ENCODE data around the gene ADH1C. TPM values are rescaled to one million over a fixed set of nuclear protein-coding genes. Genes with fewer than 3 reads are reported as not detected.

The ADH1C gene
- total RNA-seq, 4 donors from 2014 or later, result 0.68 to 1.2 TPM; not detected in 2

GRCh38 chr4:99341426-99341825 lies 11.1 kb downstream of the ADH1C start:
- TF ChIP-seq POLR2A (IDR thresholded peaks at IDR 0.05), result no peak
- TF ChIP-seq CTCF (IDR thresholded peaks at IDR 0.05), result no peak
- 91 to 93% methylated on average over 1 of the region's 1 CpG for WGBS, 2 donors
- no peak overlapping the region for H3K4me3 ChIP-seq (ENCODE audit: low read depth, poor library complexity, severe bottlenecking)
- intact Hi-C loops (cut with DNase I; ENCODE audit: low total_unique reads), result no loop called here
- no peak for DNase-seq (ENCODE audit: low spot score in 2 of 2)

GRCh38 chr4:99339172-99339571 lies 13.4 kb downstream of the ADH1C start:
- TF ChIP-seq CTCF (IDR thresholded peaks at IDR 0.05) (no peak), POLR2A (IDR thresholded peaks at IDR 0.05) (no peak)
- no peak for DNase-seq (ENCODE audit: low spot score in 2 of 2)
- 78 to 92% methylated on average over 3 of the region's 3 CpGs for WGBS, 2 donors
- intact Hi-C loops (cut with DNase I; ENCODE audit: low total_unique reads), result no loop called here
- H3K4me3 ChIP-seq (ENCODE audit: low read depth, poor library complexity, severe bottlenecking), result no peak overlapping the region

DNA sequence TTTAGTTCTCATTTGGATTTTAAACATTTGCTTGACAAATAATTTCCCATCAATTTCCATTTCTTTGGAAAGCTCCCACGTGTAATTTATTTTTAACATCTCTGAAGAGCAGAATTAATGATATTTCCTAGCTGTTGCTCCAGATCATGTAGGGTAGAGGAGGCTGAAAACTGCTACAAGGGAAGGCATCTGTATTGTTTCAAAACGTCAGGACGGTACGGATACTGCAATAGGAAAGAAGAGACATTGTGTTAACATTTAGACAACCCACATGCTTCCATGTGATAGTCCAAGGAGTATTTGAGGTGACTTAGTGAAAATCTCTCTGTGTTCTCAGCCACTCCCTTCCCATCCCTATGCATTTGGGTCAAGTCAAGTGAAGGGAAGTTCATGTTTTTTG lies 16.0 kb downstream of the ADH1C start:
- WGBS, 2 donors, result 71 to 73% methylated on average over 4 of the region's 4 CpGs
- intact Hi-C loops (cut with DNase I; ENCODE audit: low total_unique reads), result no loop called here

GRCh38 chr4:99334880-99335279 lies 17.7 kb downstream of the ADH1C start:
- intact Hi-C loops (cut with DNase I; ENCODE audit: low total_unique reads), result no loop called here

More for the DNA sequence above, 16.0 kb downstream of the ADH1C start:
- H3K4me3 ChIP-seq (ENCODE audit: low read depth, poor library complexity, severe bottlenecking), result no peak overlapping the region
- no peak for DNase-seq (ENCODE audit: low spot score in 2 of 2)
- TF ChIP-seq POLR2A (IDR thresholded peaks at IDR 0.05), result no peak
- TF ChIP-seq CTCF (IDR thresholded peaks at IDR 0.05), result no peak

GRCh38 chr4:99330648-99331047 lies 21.9 kb downstream of the ADH1C start:
- WGBS, 2 donors, result 90 to 91% methylated on average over 3 of the region's 3 CpGs
- intact Hi-C loops (cut with DNase I; ENCODE audit: low total_unique reads), result no loop called here
- no peak overlapping the region for H3K4me3 ChIP-seq (ENCODE audit: low read depth, poor library complexity, severe bottlenecking)
- TF ChIP-seq CTCF (IDR thresholded peaks at IDR 0.05), result no peak
- TF ChIP-seq POLR2A (IDR thresholded peaks at IDR 0.05), result no peak
- no peak for DNase-seq (ENCODE audit: low spot score in 2 of 2)

More at GRCh38 chr4:99334880-99335279, 17.7 kb downstream of the ADH1C start:
- 68 to 83% methylated on average over 1 of the region's 1 CpG for WGBS, 2 donors
- no peak for DNase-seq (ENCODE audit: low spot score in 2 of 2)
- TF ChIP-seq POLR2A (IDR thresholded peaks at IDR 0.05) (no peak), CTCF (IDR thresholded peaks at IDR 0.05) (no peak)
- no peak overlapping the region for H3K4me3 ChIP-seq (ENCODE audit: low read depth, poor library complexity, severe bottlenecking)

- no peak for DNase-seq (ENCODE audit: low spot score in 2 of 2)
- no peak overlapping the region for H3K4me3 ChIP-seq (ENCODE audit: low read depth, poor library complexity, severe bottlenecking)
- TF ChIP-seq CTCF (IDR thresholded peaks at IDR 0.05), result no peak
- no peak for TF ChIP-seq POLR2A (IDR thresholded peaks at IDR 0.05)
- WGBS, 2 donors, result 70 to 73% methylated on average over 2 of the region's 2 CpGs
- intact Hi-C loops (cut with DNase I; ENCODE audit: low total_unique reads), result no loop called here
These were observed 22.7 kb downstream of the ADH1C start for GRCh38 chr4:99329876-99330275.

All from lower leg skin (tissue), 4 donors.